PFSK-1 (cell line): Measurements from ENCODE around the gene HOXD10.

ENCODE experiments used
- FOXP2 ChIP-seq: optimal IDR thresholded peaks from 2 replicates; pipeline ENCODE3; 2011; ENCODE audit warnings: borderline replicate concordance, control low read depth, inconsistent platforms; ENCODE audit not compliant: insufficient read depth; ENCODE audit errors: extremely low read length, extremely low read depth
- POLR2AphosphoS5 ChIP-seq: IDR thresholded peaks from 2 replicates; pipeline ENCODE4 v1.6.1; 2012; ENCODE audit warnings: low read depth, mild to moderate bottlenecking, control low read depth, low read length, moderate library complexity
- SIN3A ChIP-seq: IDR thresholded peaks from 2 replicates; pipeline ENCODE4 v1.6.1; 2012; ENCODE audit warnings: mild to moderate bottlenecking, low read length, moderate library complexity, borderline replicate concordance; ENCODE audit not compliant: insufficient read depth
- TAF1 ChIP-seq: IDR thresholded peaks from 2 replicates; pipeline ENCODE4 v1.6.1; 2012; ENCODE audit warnings: low read length, control low read depth, borderline replicate concordance; ENCODE audit not compliant: insufficient read depth
- TF ChIP-seq, protein P1 (sequence below), 2 experiments: IDR thresholded peaks; 2 replicates each; pipeline versions ENCODE4 v1.6.1 to v1.8.0; 2011 to 2012; ENCODE audit warnings: low read depth in 2 of 2, low read length in 2 of 2, control low read depth in 1 of 2, inconsistent platforms in 1 of 2, mild to moderate bottlenecking in 1 of 2, moderate library complexity in 1 of 2; ENCODE audit not compliant: insufficient read depth in 1 of 2

The HOXD10 gene

DNA sequence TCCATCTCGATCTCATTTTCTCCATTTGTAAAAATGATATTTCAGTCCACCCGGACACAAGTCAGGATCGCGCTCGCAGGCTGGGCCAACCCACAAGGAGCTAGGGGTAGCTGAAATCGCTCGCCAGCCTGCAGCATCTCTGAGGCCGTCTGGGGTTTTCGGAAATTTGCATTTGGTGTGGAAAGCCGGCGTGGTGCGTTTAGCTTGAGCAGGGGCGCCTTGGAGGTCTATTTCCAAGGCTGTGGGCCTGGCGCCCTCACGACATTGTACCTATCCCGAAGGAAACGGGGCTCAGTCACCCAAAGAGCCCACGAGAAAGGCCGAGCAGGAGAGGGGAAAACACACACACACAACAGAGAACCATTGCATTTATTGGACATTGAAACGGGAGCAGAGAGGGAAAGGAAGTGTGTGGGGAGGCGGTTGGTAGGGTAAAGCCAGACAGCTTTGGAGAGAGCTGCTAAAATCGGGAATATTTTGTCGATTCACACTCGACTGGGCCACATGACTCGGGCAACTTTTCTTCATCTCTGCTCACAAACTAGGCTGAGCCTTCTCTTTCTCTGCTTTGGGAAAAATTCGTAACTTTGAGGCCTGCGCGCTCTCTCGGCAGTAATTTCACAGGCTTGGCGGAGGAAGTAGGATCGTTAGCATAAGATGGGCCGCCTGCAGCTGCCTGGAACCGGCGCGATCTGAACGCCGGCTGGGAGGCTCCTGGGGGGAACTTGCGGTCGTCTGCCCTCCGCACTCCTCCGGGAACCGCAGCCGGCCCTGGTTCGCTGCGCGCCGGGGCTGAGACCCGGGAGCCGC lies 11.8 kb downstream of the HOXD10 start:
- TF ChIP-seq POLR2AphosphoS5 = no peak
- no peak for TF ChIP-seq TAF1
- TF ChIP-seq, protein P1, sequence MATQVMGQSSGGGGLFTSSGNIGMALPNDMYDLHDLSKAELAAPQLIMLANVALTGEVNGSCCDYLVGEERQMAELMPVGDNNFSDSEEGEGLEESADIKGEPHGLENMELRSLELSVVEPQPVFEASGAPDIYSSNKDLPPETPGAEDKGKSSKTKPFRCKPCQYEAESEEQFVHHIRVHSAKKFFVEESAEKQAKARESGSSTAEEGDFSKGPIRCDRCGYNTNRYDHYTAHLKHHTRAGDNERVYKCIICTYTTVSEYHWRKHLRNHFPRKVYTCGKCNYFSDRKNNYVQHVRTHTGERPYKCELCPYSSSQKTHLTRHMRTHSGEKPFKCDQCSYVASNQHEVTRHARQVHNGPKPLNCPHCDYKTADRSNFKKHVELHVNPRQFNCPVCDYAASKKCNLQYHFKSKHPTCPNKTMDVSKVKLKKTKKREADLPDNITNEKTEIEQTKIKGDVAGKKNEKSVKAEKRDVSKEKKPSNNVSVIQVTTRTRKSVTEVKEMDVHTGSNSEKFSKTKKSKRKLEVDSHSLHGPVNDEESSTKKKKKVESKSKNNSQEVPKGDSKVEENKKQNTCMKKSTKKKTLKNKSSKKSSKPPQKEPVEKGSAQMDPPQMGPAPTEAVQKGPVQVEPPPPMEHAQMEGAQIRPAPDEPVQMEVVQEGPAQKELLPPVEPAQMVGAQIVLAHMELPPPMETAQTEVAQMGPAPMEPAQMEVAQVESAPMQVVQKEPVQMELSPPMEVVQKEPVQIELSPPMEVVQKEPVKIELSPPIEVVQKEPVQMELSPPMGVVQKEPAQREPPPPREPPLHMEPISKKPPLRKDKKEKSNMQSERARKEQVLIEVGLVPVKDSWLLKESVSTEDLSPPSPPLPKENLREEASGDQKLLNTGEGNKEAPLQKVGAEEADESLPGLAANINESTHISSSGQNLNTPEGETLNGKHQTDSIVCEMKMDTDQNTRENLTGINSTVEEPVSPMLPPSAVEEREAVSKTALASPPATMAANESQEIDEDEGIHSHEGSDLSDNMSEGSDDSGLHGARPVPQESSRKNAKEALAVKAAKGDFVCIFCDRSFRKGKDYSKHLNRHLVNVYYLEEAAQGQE (IDR thresholded peaks at IDR 0.05; ENCODE audit: insufficient read depth in 1 of 2, low read depth in 2 of 2, low read length in 2 of 2) = no peak

DNA sequence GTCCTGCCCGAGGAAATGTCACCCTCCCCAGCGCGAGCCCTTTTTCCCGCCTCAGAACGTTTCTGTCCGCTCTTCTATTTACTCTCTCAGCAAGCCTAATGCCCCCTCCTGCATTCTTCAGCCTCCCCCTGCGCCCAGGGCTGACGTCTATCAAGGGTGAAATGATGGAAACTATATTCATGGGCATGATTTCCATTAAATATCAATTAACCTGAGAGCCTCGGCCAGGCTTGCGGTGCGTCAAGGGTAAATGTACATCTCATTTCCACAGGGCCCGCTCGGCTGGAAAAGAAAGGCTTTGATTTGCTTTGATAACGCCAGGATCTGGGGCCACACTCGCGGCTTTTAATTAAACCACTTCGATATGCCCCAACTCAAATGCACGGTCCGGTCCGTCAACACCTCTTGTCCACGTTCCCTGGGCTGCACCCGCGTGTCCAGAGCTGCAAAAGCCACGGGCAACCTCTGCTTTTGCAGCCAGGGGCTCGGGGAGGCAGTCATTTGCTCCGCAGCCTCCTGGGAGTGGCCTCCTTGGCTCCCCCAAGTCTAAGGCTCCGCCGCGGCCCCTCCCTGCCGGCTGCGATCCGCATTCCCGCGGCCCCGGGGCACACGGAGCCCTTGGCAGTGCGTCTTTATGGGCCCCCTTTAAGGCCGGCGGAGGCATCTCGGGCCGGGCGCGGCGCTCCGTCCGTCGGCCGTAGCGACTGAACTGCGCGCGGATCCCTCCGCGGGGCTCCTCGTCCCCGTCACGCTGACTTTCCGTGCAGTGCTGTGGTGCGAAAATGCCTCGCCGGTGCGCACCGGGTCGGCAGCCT lies 12.6 kb downstream of the HOXD10 start, which contains the start of gene HOXD8:
HOXD8 (plus strand) TSS at position 724 of the 815 bp plus-strand sequence. CDS start 662 bp downstream, outside the sequence.
- TF ChIP-seq FOXP2 (peak; percentile 88), POLR2AphosphoS5 (no peak)

DNA sequence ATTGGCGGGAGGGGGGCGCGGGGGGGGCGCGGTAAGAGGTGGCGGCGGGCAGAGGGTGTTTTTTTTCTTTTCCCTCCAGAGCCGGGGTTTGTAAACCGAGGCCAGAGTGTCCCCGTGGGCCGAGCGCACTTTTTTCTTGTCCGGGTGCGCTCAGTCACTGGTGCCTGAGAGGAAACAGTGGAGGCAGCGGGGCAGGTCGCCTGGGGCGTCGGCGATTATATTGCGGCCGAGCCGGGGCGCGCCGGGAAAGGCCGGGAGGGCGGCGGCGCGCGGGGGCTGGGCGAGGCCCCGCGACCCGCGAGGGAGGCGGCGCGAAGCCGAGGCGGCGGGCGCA lies 13.2 kb downstream of the HOXD10 start:
- no peak for TF ChIP-seq FOXP2
- no peak for TF ChIP-seq POLR2AphosphoS5

DNA sequence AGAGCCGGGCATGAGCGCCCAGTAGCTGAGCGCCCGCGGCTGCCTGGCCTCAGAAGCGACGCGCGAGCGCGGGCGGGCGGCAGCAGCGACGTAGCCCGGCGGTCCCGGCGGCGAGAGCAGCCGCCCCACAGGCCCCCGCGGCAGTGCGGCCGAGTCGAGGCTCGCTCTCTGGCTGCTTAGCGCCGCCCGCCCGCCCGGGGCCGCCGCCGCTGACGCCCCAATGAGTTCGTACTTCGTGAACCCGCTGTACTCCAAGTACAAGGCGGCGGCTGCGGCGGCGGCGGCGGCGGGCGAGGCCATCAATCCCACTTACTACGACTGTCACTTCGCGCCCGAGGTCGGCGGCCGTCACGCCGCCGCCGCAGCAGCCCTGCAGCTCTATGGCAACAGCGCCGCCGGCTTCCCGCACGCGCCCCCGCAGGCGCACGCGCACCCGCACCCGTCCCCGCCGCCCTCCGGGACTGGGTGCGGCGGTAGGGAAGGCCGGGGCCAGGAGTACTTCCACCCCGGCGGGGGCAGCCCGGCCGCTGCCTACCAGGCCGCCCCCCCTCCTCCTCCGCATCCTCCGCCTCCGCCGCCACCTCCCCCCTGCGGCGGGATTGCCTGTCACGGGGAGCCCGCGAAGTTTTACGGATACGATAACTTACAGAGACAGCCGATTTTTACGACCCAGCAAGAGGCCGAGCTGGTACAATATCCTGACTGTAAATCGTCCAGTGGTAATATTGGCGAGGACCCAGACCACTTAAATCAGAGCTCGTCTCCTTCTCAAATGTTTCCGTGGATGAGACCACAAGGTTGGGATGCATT lies 13.8 kb downstream of the HOXD10 start:
- TF ChIP-seq, protein P1 (IDR thresholded peaks at IDR 0.05; ENCODE audit: insufficient read depth in 1 of 2, low read depth in 2 of 2, low read length in 2 of 2) = no peak
- peak; percentile 6 for TF ChIP-seq FOXP2

DNA sequence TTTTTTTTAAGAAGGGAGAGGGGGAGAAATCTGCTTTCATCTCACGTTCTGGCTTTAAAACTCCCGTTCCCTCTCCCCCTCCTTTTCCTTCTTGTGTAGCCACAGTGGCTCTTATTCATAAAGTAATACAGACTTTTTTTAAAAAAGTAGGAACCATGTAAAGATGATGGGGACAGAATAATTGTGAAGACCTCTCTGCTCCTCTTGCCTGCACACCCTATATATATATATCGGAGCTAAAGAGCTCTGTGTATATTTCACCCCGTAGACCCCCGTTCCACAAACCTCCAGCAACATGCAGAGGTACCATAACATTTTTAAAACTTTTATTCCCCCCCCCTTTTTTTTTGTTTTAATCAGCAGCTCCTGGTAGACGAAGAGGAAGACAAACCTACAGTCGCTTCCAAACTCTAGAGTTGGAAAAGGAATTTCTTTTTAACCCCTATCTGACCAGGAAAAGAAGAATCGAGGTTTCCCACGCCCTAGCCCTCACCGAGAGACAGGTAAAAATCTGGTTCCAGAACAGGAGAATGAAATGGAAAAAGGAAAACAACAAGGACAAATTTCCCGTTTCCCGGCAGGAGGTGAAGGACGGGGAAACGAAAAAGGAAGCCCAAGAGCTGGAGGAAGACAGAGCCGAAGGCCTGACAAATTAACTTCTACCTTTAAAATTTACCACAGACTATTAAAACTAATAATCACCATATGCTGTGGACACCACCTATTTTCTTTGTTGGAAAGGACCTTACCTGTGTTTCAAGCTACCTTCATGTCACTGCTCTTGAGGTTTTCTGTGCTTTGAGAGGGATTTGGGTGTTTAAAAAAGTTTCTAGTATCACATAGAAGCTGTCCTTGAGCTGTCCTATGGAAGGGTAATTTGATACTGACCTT lies 14.6 kb downstream of the HOXD10 start:
- no peak for TF ChIP-seq POLR2AphosphoS5
- no peak for TF ChIP-seq SIN3A
- TF ChIP-seq FOXP2 = no peak
- TF ChIP-seq, protein P1 (IDR thresholded peaks at IDR 0.05; ENCODE audit: insufficient read depth in 1 of 2, low read depth in 2 of 2, low read length in 2 of 2) = no peak

DNA sequence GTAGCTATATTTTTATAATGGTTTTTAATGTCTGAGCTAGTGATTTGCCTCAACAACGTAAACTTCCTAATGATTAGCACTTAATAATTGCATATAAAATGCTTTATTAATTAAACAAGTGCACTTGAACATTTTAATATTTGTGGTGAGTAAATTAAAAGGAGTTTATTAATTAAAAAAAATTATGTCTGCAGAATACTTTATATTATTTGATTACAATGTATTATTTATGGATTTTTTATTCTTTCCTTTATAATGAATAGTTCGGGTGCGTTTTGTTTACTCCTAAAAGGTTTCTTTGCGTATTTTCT lies 15.2 kb downstream of the HOXD10 start:
- TF ChIP-seq, protein P1 (IDR thresholded peaks at IDR 0.05; ENCODE audit: insufficient read depth in 1 of 2, low read depth in 2 of 2, low read length in 2 of 2) = no peak
- TF ChIP-seq POLR2AphosphoS5 (no peak), FOXP2 (no peak), TAF1 (no peak), SIN3A (no peak)
